ENCODE results near the gene CEP350.
"Not testable (repeated sequence)": the region's sequence is repeated elsewhere in the genome, so short reads cannot be mapped to it uniquely, and the experiment has no call there.

The CEP350 gene

GRCh38 chr1:180000575-180000974 is 46.0 kb downstream of the CEP350 start:
- Histone ChIP-seq H3K9ac (ENCODE audit: insufficient read length, low read depth) (no peak overlapping the region), H3K36me3 (ENCODE audit: insufficient read depth, insufficient read length, low read length) (peaks cover 36% of the 10 kb centered on the region), H3K4me3 (ENCODE audit: insufficient read length, low read depth) (no peak overlapping the region), H3K9me3 (ENCODE audit: insufficient read depth, low read length) (no peaks in the 10 kb centered on the region), H3K4me1 (ENCODE audit: insufficient read depth, insufficient read length) (no peaks in the 10 kb centered on the region), H3K27me3 (ENCODE audit: insufficient read depth, insufficient read length) (no peaks in the 10 kb centered on the region)
- TF ChIP-seq YY1 (IDR thresholded peaks at IDR 0.05; ENCODE audit: insufficient read depth, insufficient read length) (no peak), ZNF274 (IDR thresholded peaks at IDR 0.05; ENCODE audit: low read depth, low read length) (no peak), SUZ12 (IDR thresholded peaks at IDR 0.05; ENCODE audit: extremely low read depth, insufficient read depth, insufficient read length) (no peak)
- DNase-seq (ENCODE audit: low read depth, low spot score) = no peak

GRCh38 chr1:180002437-180002836 is 47.8 kb downstream of the CEP350 start:
- no peaks in the 10 kb centered on the region for H3K27me3 ChIP-seq (ENCODE audit: insufficient read depth, insufficient read length)
- no peak overlapping the region for H3K4me3 ChIP-seq (ENCODE audit: insufficient read length, low read depth)
- DNase-seq (ENCODE audit: low read depth, low spot score) = no peak
- no peaks in the 10 kb centered on the region for H3K4me1 ChIP-seq (ENCODE audit: insufficient read depth, insufficient read length)
- TF ChIP-seq SUZ12 (IDR thresholded peaks at IDR 0.05; ENCODE audit: extremely low read depth, insufficient read depth, insufficient read length) = no peak
- no peak for TF ChIP-seq YY1 (IDR thresholded peaks at IDR 0.05; ENCODE audit: insufficient read depth, insufficient read length)
- no peak for TF ChIP-seq ZNF274 (IDR thresholded peaks at IDR 0.05; ENCODE audit: low read depth, low read length)
- no peaks in the 10 kb centered on the region for H3K9me3 ChIP-seq (ENCODE audit: insufficient read depth, low read length)
- no peak overlapping the region for H3K9ac ChIP-seq (ENCODE audit: insufficient read length, low read depth)
- H3K36me3 ChIP-seq (ENCODE audit: insufficient read depth, insufficient read length, low read length) = peaks cover 35% of the 10 kb centered on the region

GRCh38 chr1:180003026-180003695 is 48.6 kb downstream of the CEP350 start:
- Histone ChIP-seq H3K27me3 (ENCODE audit: insufficient read depth, insufficient read length) (no peaks in the 10 kb centered on the region), H3K9ac (ENCODE audit: insufficient read length, low read depth) (no peak overlapping the region), H3K36me3 (ENCODE audit: insufficient read depth, insufficient read length, low read length) (peaks cover 33% of the 10 kb centered on the region), H3K4me1 (ENCODE audit: insufficient read depth, insufficient read length) (no peaks in the 10 kb centered on the region), H3K9me3 (ENCODE audit: insufficient read depth, low read length) (no peaks in the 10 kb centered on the region), H3K4me3 (ENCODE audit: insufficient read length, low read depth) (no peak overlapping the region)
- DNase-seq (ENCODE audit: low read depth, low spot score) = no peak
- no peak for TF ChIP-seq ZNF274 (IDR thresholded peaks at IDR 0.05; ENCODE audit: low read depth, low read length)
- TF ChIP-seq SUZ12 (IDR thresholded peaks at IDR 0.05; ENCODE audit: extremely low read depth, insufficient read depth, insufficient read length) = no peak
- no peak for TF ChIP-seq YY1 (IDR thresholded peaks at IDR 0.05; ENCODE audit: insufficient read depth, insufficient read length)

GRCh38 chr1:180006762-180007161 is 52.2 kb downstream of the CEP350 start:
- H3K27me3 ChIP-seq (ENCODE audit: insufficient read depth, insufficient read length); H3K4me1 ChIP-seq (ENCODE audit: insufficient read depth, insufficient read length); H3K9ac ChIP-seq (ENCODE audit: insufficient read length, low read depth); DNase-seq (ENCODE audit: low read depth, low spot score); H3K4me3 ChIP-seq (ENCODE audit: insufficient read length, low read depth); H3K9me3 ChIP-seq (ENCODE audit: insufficient read depth, low read length): not testable (repeated sequence)
- H3K36me3 ChIP-seq (ENCODE audit: insufficient read depth, insufficient read length, low read length) = peaks cover 31% of the 10 kb centered on the region

- no peaks in the 10 kb centered on the region for H3K27me3 ChIP-seq (ENCODE audit: insufficient read depth, insufficient read length)
- no peaks in the 10 kb centered on the region for H3K4me1 ChIP-seq (ENCODE audit: insufficient read depth, insufficient read length)
- H3K9ac ChIP-seq (ENCODE audit: insufficient read length, low read depth) = no peak overlapping the region
- no peak overlapping the region for H3K4me3 ChIP-seq (ENCODE audit: insufficient read length, low read depth)
- TF ChIP-seq YY1 (IDR thresholded peaks at IDR 0.05; ENCODE audit: insufficient read depth, insufficient read length) (no peak), ZNF274 (IDR thresholded peaks at IDR 0.05; ENCODE audit: low read depth, low read length) (no peak)
- no peak for DNase-seq (ENCODE audit: low read depth, low spot score)
- H3K36me3 ChIP-seq (ENCODE audit: insufficient read depth, insufficient read length, low read length) = peaks cover 81% of the 10 kb centered on the region
- H3K9me3 ChIP-seq (ENCODE audit: insufficient read depth, low read length) = no peaks in the 10 kb centered on the region
Measured at GRCh38 chr1:180020017-180020416, 65.4 kb downstream of the CEP350 start.

GRCh38 chr1:180026556-180026955 is 71.9 kb downstream of the CEP350 start:
- H3K36me3 ChIP-seq (ENCODE audit: insufficient read depth, insufficient read length, low read length) = peaks cover 63% of the 10 kb centered on the region
- no peaks in the 10 kb centered on the region for H3K4me1 ChIP-seq (ENCODE audit: insufficient read depth, insufficient read length)
- H3K9me3 ChIP-seq (ENCODE audit: insufficient read depth, low read length) = no peaks in the 10 kb centered on the region
- no peaks in the 10 kb centered on the region for H3K27me3 ChIP-seq (ENCODE audit: insufficient read depth, insufficient read length)
- no peak overlapping the region for H3K4me3 ChIP-seq (ENCODE audit: insufficient read length, low read depth)
- H3K9ac ChIP-seq (ENCODE audit: insufficient read length, low read depth) = no peak overlapping the region
- DNase-seq (ENCODE audit: low read depth, low spot score) = no peak
- no peak for TF ChIP-seq YY1 (IDR thresholded peaks at IDR 0.05; ENCODE audit: insufficient read depth, insufficient read length)
- TF ChIP-seq ZNF274 (IDR thresholded peaks at IDR 0.05; ENCODE audit: low read depth, low read length) = no peak
- no peak for TF ChIP-seq SUZ12 (IDR thresholded peaks at IDR 0.05; ENCODE audit: extremely low read depth, insufficient read depth, insufficient read length)

GRCh38 chr1:180027949-180028445 is 73.4 kb downstream of the CEP350 start:
- no peak for TF ChIP-seq YY1 (IDR thresholded peaks at IDR 0.05; ENCODE audit: insufficient read depth, insufficient read length)
- TF ChIP-seq SUZ12 (IDR thresholded peaks at IDR 0.05; ENCODE audit: extremely low read depth, insufficient read depth, insufficient read length) = no peak
- H3K36me3 ChIP-seq (ENCODE audit: insufficient read depth, insufficient read length, low read length) = peaks cover 63% of the 10 kb centered on the region
- H3K9ac ChIP-seq (ENCODE audit: insufficient read length, low read depth) = no peak overlapping the region
- no peak for DNase-seq (ENCODE audit: low read depth, low spot score)
- no peaks in the 10 kb centered on the region for H3K4me1 ChIP-seq (ENCODE audit: insufficient read depth, insufficient read length)
- H3K27me3 ChIP-seq (ENCODE audit: insufficient read depth, insufficient read length) = no peaks in the 10 kb centered on the region
- H3K9me3 ChIP-seq (ENCODE audit: insufficient read depth, low read length) = no peaks in the 10 kb centered on the region
- no peak overlapping the region for H3K4me3 ChIP-seq (ENCODE audit: insufficient read length, low read depth)

All from NT2/D1 (cell line).